Endothelial cell (in vitro differentiated cells): ENCODE data around the gene TMEM175. TPM values are rescaled to one million over a fixed set of nuclear protein-coding genes. Genes with fewer than 3 reads are reported as not detected.
"Not testable (repeated sequence)": the region's sequence is repeated elsewhere in the genome, so short reads cannot be mapped to it uniquely, and the experiment has no call there.

Experiments used
- DNase-seq: peaks from one replicate; pipeline ENCODE4 v3.0.0; 2021; ENCODE audit warnings: low spot score
- H3K27ac Mint-ChIP-seq: one replicate; pipeline ENCODE4 v1.8.0; 2021; ENCODE audit warnings: mixed read lengths, inconsistent platforms; ENCODE audit not compliant: unreplicated experiment
- H3K27me3 Mint-ChIP-seq: one replicate; pipeline ENCODE4 v1.8.0; 2021; ENCODE audit warnings: mild to moderate bottlenecking, moderate library complexity, mixed read lengths, inconsistent platforms; ENCODE audit not compliant: unreplicated experiment
- H3K36me3 Mint-ChIP-seq: one replicate; pipeline ENCODE4 v1.8.0; 2021; ENCODE audit warnings: mild to moderate bottlenecking, low read depth, mixed read lengths, inconsistent platforms; ENCODE audit not compliant: unreplicated experiment
- H3K4me1 Mint-ChIP-seq: one replicate; pipeline ENCODE4 v1.8.0; 2021; ENCODE audit warnings: mild to moderate bottlenecking, mixed read lengths, inconsistent platforms; ENCODE audit not compliant: unreplicated experiment
- H3K4me3 Mint-ChIP-seq: one replicate; pipeline ENCODE4 v1.8.0; 2021; ENCODE audit warnings: mild to moderate bottlenecking, mixed read lengths, inconsistent platforms; ENCODE audit not compliant: unreplicated experiment
- H3K9me3 Mint-ChIP-seq: one replicate; pipeline ENCODE4 v1.8.0; 2021; ENCODE audit warnings: mixed read lengths, inconsistent platforms; ENCODE audit not compliant: unreplicated experiment
- CTCF ChIP-seq: fragments of 200-600 bp; sonication (generic); IDR thresholded peaks from one replicate; pipeline ENCODE4 v1.5.0; 2021; ENCODE audit warnings: antibody characterized with exemption; ENCODE audit not compliant: unreplicated experiment
- total RNA-seq: library from RNA; stranded (reverse); fragmentation: NEBNext Ultra II Directional; extraction: Animal tissue kit (Norgen Biotek cat#: 25700); gene quantifications from one replicate; pipeline ENCODE4 v1.2.1, GENCODE V29; 2021; ENCODE audit not compliant: unreplicated experiment

TMEM175 gene
- total RNA-seq, 1 donor from 2014 or later = 31.4 TPM

- Mint-ChIP-seq H3K4me3 (no peak overlapping the region), H3K27ac (peak overlapping the region; percentile 27), H3K27me3 (peaks cover 4% of the 10 kb centered on the region), H3K4me1 (peaks cover 37% of the 10 kb centered on the region), H3K9me3 (no peaks in the 10 kb centered on the region), H3K36me3 (peaks cover 14% of the 10 kb centered on the region)
- peak; percentile 40 for TF ChIP-seq CTCF
- peak; percentile 69 for DNase-seq
Measured at GRCh38 chr4:926538-926937, 5.7 kb upstream of the TMEM175 start.

GRCh38 chr4:927566-927965, 4.7 kb upstream of the TMEM175 start:
- H3K9me3 Mint-ChIP-seq, DNase-seq, H3K27me3 Mint-ChIP-seq, H3K4me3 Mint-ChIP-seq, H3K27ac Mint-ChIP-seq: not testable (repeated sequence)
- Mint-ChIP-seq H3K36me3 (peaks cover 12% of the 10 kb centered on the region), H3K4me1 (peaks cover 33% of the 10 kb centered on the region)

GRCh38 chr4:929096-929765, 3.0 kb upstream of the TMEM175 start:
- Mint-ChIP-seq H3K4me1 (peaks cover 29% of the 10 kb centered on the region), H3K4me3 (no peak overlapping the region), H3K9me3 (no peaks in the 10 kb centered on the region), H3K27me3 (peaks cover 8% of the 10 kb centered on the region), H3K27ac (peak overlapping the region; percentile 48), H3K36me3 (peaks cover 7% of the 10 kb centered on the region)
- no peak for TF ChIP-seq CTCF
- no peak for DNase-seq

GRCh38 chr4:930028-930551, 2.2 kb upstream of the TMEM175 start:
- TF ChIP-seq CTCF = no peak
- peak overlapping the region; percentile 94 for H3K4me3 Mint-ChIP-seq
- DNase-seq = no peak
- peaks cover 8% of the 10 kb centered on the region for H3K27me3 Mint-ChIP-seq
- H3K27ac Mint-ChIP-seq = peak overlapping the region; percentile 43
- H3K36me3 Mint-ChIP-seq = peaks cover 4% of the 10 kb centered on the region
- H3K4me1 Mint-ChIP-seq = peaks cover 22% of the 10 kb centered on the region
- H3K9me3 Mint-ChIP-seq = no peaks in the 10 kb centered on the region

GRCh38 chr4:930827-931193, 1.4 kb upstream of the TMEM175 start:
- peaks cover 8% of the 10 kb centered on the region for H3K27me3 Mint-ChIP-seq
- peak overlapping the region; percentile 82 for H3K27ac Mint-ChIP-seq
- peaks cover 22% of the 10 kb centered on the region for H3K4me1 Mint-ChIP-seq
- no peaks in the 10 kb centered on the region for H3K9me3 Mint-ChIP-seq
- no peak for TF ChIP-seq CTCF
- H3K36me3 Mint-ChIP-seq = peaks cover 4% of the 10 kb centered on the region
- peak overlapping the region; percentile 94 for H3K4me3 Mint-ChIP-seq
- DNase-seq = no peak
